ENCODE data around the gene H6PD.

Gene H6PD

DNA sequence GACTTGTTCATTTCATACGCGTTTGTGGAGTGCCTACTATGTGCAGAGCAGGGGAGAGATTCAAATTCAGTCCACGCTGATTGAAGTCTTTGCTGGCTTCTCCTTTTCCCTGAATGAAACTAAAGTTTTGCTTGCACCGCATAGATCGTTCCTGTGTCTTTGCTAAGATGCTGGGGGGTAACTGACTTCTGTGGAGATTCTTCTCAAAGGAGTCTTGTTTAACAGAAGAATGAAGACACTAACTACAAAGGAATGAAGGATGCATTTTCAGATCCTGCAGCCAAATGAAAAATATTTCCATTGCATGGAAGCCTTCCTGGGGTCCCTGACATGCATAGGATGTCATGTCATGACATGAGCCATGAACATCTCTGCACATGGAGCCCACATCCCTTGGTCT, 26.9 kb upstream of the H6PD start:
- DNase-seq = no peak

DNA sequence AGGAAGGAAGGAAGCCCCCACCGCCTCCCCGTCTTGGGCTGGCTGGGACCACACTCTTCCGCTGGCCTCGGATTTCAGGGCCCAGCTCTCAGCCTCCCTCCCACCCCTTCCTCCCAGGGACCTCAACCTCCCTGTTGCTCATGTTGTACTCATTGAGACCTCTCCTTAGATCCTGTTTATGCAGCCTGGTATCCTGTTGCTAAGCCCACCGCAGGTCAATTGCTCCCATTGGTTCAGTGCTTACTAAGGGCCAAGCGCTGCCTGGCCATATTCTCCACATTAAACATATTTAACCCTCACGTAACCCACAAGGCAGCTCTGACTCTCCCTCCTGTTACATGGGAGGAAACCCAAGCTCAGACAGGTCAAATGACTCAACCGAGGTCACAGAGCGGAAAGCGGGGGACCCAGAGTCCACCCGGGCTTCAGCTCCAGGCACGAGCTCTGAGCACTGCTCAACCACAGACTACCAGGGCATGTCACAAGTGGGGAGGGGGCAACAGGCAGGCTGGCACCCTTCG, 23.2 kb upstream of the H6PD start:
- DNase-seq = no peak

- DNase-seq = no peak
Observed at GRCh38 chr1:9212735-9213134, 21.8 kb upstream of the H6PD start.

- no peak for DNase-seq
Observed at GRCh38 chr1:9213956-9214355, 20.6 kb upstream of the H6PD start.

DNA sequence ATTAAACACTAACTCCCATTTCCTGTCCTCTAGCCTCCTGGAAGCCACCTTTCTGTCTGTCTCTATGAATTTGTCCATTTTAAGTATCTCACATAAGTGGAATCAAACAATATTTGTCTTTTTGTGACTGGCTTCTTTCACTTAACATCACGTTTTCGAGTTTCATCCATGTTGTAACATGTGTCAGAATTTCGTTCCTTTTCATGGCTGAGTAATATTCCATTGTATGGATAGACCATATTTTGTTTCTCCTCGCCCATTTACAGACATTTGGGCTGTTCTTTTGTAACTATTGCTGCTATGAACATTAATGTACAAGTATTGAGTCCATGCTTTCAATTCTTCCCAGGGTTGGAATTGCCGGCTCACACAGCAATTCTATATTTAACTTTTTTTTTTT, 15.7 kb upstream of the H6PD start:
- DNase-seq = no peak

- no peak for DNase-seq
Observed at GRCh38 chr1:9222846-9223625, 11.5 kb upstream of the H6PD start.

DNA sequence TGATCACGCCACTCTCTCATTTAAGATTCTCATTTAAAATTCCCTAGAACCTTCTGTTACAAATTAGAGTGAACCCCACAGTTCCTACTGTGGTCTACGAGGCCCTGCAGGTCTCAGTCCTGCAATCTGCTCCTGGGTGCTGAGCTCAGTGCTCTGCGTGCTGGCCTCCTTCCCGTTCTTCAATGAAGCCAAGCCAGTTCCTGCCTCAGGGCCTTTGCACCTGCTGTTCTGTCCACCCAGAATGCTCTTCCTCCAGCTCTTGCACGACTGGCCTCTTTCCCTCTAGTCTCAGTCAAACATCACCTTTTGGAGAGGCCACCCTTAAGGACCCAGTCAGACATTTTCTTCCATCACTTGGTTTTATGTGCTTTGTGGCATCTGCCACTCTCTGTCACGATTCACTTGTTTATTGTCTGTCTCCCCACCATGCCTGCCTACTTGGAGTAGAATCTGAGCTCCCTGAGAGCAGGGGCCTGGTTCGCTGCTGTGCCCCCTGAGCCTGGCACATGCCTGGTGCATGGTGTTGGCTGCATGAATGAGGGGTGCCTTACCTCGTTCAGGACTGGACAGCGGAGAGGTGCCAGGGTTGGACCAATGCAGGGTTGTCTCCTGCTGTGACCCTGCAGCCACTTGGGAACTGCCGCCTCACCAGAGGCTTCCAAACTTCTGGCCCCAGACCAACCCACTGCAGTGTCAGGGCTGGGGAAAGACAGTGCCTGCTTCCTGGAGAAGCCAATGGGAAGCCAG, 9.7 kb upstream of the H6PD start:
- no peak for DNase-seq

GRCh38 chr1:9225411-9225785, 9.2 kb upstream of the H6PD start:
- no peak for DNase-seq

DNA sequence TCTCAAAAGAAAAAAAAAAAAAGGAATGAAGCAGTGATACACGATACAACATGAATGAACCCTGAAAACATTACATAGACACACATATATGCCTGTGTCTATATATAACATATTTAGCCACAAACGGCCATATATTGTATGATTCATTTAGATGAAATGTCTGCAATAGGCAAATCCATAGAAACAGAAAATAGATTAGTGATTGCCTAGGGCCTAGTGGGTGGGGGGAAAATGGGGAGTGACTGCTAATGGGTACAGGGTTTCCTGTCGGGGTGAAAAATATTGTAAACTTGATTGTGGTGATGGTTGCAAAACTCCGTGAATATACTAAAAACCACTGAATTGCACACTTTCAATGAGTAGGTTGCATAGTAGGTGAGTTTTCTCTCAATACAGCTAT, 6.0 kb upstream of the H6PD start:
- DNase-seq = no peak

DNA sequence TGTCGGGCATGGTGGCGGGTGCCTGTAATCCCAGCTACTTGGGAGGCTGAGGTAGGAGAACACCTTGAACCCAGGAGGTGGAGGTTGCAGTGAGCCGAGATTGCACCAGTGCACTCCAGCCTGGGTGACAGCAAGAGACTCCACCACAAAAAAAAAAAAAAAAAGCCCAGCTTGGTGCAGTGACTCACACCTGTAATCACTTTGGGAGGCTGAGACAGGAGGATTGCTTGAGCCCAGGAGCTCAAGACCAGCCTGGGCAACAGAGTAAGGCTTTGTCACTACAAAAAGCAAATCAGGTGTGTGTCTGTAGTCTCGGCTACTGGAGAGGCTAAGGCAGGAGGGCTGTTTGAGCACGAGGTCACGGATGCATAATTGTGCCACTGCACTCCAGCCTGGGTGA, 5.0 kb upstream of the H6PD start:
- no peak for DNase-seq

GRCh38 chr1:9230869-9231533, 3.6 kb upstream of the H6PD start:
- DNase-seq = no peak

GRCh38 chr1:9231648-9232332, 2.8 kb upstream of the H6PD start:
- no peak for DNase-seq

DNA sequence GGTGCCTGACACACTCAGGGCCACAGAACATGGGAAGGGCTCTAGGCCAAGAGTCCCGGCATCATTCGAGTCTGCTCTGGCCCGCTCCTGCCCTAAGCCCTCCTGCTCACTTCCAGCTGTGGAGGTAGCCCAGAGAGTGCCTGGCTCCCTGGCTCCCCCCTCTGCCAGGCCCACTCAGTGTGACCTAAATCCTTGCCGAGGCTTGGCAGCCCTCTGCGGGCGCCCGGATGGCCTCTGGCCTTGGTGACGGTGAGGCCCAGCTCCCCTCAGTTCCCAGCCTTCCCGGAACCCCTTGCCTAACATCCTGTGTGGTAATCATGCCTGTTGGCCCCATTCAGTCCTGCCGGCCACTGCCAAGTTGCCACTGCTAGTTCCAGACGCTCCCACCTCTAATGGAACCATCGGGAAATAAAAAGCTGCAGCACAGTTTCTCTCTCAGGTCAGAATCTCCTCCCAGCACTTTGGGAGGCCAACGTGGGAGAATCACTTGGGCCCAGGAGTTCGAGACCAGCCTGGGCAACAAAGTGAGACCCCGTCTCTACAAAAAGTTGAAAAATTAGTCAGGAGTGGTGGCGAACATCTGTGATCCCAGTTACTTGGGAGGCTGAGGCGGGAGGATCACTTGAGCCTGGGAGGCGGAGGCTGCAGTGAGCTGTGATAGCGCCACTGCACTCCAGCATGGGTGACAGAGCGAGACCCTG, 1.2 kb upstream of the H6PD start:
- no peak for DNase-seq

GRCh38 chr1:9233942-9234222, 692 bp upstream of the H6PD start:
- no peak for DNase-seq

DNA sequence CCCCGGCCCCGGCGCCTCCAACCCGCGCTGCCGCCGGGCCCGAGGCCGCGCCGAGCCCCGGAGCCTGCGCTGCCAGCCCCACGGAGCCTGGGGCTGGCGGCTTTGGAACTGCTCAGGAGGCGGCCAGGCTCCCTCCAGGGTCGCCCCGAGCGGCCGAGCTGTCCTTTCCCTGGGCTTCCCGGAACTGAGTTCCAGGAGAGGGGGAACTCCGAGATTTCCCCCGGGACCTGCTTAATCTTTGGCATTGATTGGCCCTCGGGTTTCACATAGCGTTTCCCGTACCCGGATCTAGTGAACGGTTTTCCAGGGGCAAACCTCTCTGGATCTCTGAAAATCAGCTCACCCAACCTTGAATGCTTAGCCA, 504 bp downstream of the H6PD start:
- DNase-seq = peak; percentile 21

- no peak for DNase-seq
Observed at GRCh38 chr1:9235560-9235959, 986 bp downstream of the H6PD start.

- no peak for DNase-seq
Observed at GRCh38 chr1:9238134-9238533, 3.6 kb downstream of the H6PD start.

- no peak for DNase-seq
Observed at GRCh38 chr1:9238550-9238949, 4.0 kb downstream of the H6PD start.

DNA sequence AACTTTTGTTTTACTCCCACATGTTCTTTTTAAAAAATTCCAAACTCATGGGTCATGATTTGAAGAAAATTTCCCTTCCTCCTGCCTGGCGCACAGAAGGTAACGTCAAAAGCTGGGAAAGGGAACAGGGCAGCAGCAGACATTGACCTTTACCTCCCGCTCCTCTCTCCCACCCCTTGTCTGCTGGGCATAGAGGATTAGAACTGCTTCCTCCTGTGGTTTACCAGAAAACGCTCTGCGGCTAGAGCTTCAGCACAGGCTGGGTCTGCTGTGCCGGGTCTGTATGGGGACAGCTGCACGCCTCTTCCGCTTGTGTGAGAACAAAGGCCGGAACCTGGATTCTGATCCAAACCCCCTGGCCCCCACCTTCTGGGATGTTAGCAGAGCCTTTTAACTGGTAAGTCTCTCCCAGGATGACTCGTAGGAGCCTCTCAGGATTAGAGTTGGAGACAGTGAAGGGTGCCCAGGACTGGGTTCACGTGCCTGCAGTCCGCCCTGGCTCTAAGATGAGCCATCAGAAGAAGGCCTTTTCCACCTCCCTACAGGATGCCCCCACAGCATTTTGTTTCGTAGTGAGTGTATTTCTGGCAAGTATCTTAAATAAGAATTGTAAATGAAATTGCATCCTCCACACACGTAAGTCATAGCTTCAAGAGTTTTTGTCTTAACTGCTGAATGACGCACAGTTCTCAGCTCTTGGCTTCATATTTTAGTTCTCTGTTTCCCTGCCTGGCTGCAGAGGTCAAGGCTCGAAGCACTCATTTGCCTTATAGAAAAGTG, 5.2 kb downstream of the H6PD start:
- DNase-seq = no peak

DNA sequence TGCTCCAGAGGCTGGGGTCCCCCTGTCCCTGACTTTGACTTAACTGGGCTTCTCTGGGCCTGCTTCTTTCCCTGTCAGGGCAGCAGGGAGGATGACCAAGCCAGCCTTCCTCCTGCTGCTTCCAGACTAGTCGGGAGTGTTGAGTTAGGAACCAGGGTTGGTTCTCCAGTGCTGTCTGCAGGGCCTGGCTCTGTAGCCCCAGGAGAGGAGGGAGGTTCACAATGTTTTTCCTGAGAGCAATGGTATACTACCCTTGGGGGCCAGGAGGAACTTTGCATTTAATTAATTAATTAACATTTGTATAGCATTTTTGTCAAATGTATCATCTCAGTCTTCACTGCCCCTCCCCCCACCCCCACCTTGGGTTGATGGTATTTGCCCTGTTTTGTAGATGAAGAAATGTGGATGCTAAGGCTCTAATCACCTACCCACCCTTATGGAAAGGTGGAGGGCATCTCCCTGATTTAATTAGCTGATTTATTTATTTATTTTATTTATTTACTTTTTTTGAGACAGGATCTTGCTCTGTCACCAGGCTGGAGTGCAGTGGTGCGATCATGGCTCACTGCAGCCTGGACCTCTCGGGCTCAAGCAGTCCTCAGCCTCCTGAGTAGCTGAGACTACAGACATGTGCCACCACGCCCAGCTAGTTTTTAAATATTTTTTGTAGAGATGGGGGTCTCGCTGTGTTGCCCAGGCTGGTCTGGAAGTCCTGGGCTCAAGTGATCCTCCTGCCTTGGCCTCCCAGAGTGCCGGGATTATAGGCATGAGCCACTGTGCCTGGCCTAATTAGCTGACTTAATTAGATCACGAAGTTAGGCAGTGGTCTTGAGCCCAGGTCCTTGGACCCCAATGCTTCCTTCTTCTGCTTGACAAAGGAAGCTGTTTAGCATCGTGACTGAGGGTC, 6.6 kb downstream of the H6PD start:
- no peak for DNase-seq

- no peak for DNase-seq
Observed at GRCh38 chr1:9241891-9242290, 7.3 kb downstream of the H6PD start.
